ENCODE results near the gene MIGA1.

Gene MIGA1

DNA sequence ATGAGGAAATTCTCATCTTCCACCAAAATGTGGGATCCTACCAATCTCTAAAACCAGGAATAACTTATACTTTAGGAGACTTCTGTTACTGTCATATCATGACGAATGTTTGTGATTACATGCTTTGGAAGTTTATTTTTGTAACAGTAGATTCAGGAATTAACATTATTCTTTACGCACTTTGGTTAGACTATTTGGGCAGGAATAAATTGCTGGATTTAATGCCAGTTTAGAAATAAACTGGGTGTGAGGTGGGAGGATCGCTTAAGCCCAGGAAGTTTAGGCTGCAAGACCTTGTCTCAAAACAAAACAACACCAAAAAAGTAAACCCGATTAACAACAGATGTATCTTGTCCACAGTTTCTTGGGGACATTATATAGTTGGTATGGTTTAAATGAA lies 52.1 kb downstream of the MIGA1 start:
- Histone ChIP-seq H3K36me3 (ENCODE audit: insufficient read depth, low read depth, low read length) (no peaks in the 10 kb centered on the region), H3K9ac (ENCODE audit: low read depth, low read length) (no peak overlapping the region), H3K27ac (ENCODE audit: low read length) (no peak overlapping the region), H3K9me3 (ENCODE audit: insufficient read depth, low read depth, low read length) (no peaks in the 10 kb centered on the region), H3K4me1 (ENCODE audit: insufficient read depth, low read length) (no peaks in the 10 kb centered on the region), H3K4me3 (ENCODE audit: low read length) (no peak overlapping the region), H3K27me3 (ENCODE audit: insufficient read depth, low read length) (no peaks in the 10 kb centered on the region)

DNA sequence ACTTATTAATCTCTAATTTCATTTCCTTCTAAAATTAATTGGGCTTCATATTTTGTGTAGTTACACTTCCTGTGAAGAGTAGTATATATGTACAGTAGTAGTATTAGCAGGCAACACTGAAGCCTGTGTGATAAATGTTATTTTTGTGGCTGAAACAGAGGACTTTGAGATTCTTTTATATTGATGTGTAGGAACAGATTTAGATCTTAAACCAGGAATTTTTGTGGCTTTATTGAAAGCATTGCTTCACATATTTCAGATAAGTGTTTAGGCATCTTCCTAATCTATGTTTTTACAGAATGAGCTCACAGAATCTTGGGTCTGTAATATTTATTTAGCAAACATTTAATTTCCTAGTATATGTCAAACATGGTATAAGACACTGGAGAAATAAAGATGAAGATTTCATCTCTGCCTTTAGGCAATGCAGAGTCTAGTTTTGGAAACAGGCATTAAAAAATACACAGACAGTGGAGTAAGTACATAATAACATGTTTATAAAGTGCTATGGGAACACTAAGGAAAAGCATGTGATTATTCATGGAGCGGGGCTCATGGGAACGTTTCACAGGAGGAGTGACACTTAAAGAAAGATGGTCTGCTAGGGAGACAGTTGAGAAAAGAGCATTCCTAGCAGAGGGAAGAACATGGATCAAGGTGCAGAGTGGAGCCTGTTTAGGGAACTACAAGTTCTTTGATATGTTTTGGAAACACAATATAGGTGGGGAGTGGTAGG lies 52.7 kb downstream of the MIGA1 start:
- Histone ChIP-seq H3K4me3 (ENCODE audit: low read length) (no peak overlapping the region), H3K9me3 (ENCODE audit: insufficient read depth, low read depth, low read length) (no peaks in the 10 kb centered on the region), H3K27ac (ENCODE audit: low read length) (no peak overlapping the region), H3K36me3 (ENCODE audit: insufficient read depth, low read depth, low read length) (no peaks in the 10 kb centered on the region), H3K27me3 (ENCODE audit: insufficient read depth, low read length) (no peaks in the 10 kb centered on the region), H3K9ac (ENCODE audit: low read depth, low read length) (no peak overlapping the region), H3K4me1 (ENCODE audit: insufficient read depth, low read length) (no peaks in the 10 kb centered on the region)

DNA sequence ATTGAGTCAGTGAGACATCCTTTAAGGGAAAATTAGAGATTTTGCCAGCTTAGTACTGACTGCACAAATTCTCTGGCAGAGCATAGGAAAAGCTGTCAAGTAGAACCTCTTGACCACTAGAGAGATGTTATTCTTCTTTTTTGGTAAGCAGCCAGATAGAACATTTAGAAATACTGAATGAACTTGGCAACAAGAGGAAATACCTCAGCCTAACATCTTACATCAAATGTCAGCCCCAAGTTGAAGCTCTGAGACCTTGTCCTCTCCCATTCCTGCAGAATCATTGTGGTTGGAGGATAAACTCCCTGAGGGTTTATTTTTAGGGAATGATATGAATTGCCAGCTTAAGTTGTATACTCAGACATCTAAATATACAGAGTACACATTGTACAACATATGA lies 53.5 kb downstream of the MIGA1 start:
- Histone ChIP-seq H3K4me3 (ENCODE audit: low read length) (no peak overlapping the region), H3K27ac (ENCODE audit: low read length) (no peak overlapping the region)

DNA sequence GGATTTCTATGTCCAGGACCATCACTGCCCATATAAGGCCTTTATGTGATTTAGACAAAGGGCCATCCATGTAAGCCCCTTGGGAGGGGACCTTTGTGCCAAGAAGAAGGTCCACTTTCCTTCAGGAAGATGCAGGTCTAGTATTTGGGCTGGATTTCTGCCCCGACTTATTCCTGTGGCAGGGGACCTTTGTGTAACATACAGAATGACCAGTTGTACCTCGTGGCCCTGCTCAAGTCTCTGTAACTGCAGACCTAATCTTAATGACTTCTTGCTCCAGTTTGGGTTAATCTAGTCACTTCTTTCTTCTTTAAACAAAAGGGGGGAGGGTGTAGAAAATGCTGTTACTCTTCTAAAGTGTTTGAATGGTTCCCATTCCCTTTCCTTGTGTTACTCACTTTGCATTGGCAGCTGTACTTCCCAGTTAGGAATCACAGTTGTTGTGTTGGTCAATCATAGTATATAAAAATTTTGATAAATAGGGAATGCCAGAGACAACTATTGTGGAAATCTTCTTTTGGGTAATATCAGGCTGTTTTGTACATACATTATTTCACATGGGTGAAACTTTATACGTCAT lies 54.2 kb downstream of the MIGA1 start:
- Histone ChIP-seq H3K4me3 (ENCODE audit: low read length) (no peak overlapping the region), H3K36me3 (ENCODE audit: insufficient read depth, low read depth, low read length) (no peaks in the 10 kb centered on the region), H3K4me1 (ENCODE audit: insufficient read depth, low read length) (no peaks in the 10 kb centered on the region), H3K9ac (ENCODE audit: low read depth, low read length) (no peak overlapping the region), H3K9me3 (ENCODE audit: insufficient read depth, low read depth, low read length) (no peaks in the 10 kb centered on the region), H3K27me3 (ENCODE audit: insufficient read depth, low read length) (no peaks in the 10 kb centered on the region), H3K27ac (ENCODE audit: low read length) (no peak overlapping the region)

More for the DNA sequence above, 53.5 kb downstream of the MIGA1 start:
- H3K36me3 ChIP-seq (ENCODE audit: insufficient read depth, low read depth, low read length) = no peaks in the 10 kb centered on the region
- H3K9ac ChIP-seq (ENCODE audit: low read depth, low read length) = no peak overlapping the region
- no peaks in the 10 kb centered on the region for H3K27me3 ChIP-seq (ENCODE audit: insufficient read depth, low read length)
- no peaks in the 10 kb centered on the region for H3K4me1 ChIP-seq (ENCODE audit: insufficient read depth, low read length)
- H3K9me3 ChIP-seq (ENCODE audit: insufficient read depth, low read depth, low read length) = no peaks in the 10 kb centered on the region

DNA sequence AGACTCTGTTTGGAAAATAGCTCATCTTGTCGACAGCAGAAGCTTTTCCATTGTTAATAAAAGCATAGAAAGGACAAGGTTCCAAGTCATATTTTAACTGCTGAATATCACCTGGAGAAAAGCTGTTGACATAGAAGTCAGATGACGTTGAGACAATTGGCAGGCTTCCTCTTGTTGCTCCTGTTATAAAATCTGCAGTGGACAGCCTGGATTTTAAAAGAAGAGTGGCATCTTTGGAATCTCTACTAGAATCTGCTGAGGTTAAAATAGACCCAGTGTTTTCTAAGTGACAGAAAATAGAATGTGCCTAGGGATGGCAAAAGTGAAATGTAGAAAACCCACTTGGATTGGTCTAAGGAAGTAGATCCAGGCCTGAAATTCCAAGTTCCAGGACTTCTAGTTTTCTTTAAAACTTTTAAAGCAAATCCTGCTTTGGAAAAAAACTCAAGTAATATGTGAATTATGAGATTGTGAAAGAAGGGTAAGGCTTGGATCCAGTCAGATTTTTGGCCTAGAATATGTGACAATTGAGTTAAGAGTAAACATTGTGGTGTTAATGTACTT lies 55.4 kb downstream of the MIGA1 start:
- Histone ChIP-seq H3K36me3 (ENCODE audit: insufficient read depth, low read depth, low read length) (no peaks in the 10 kb centered on the region), H3K4me3 (ENCODE audit: low read length) (no peak overlapping the region), H3K27ac (ENCODE audit: low read length) (no peak overlapping the region), H3K4me1 (ENCODE audit: insufficient read depth, low read length) (no peaks in the 10 kb centered on the region), H3K9ac (ENCODE audit: low read depth, low read length) (no peak overlapping the region), H3K27me3 (ENCODE audit: insufficient read depth, low read length) (no peaks in the 10 kb centered on the region), H3K9me3 (ENCODE audit: insufficient read depth, low read depth, low read length) (no peaks in the 10 kb centered on the region)

DNA sequence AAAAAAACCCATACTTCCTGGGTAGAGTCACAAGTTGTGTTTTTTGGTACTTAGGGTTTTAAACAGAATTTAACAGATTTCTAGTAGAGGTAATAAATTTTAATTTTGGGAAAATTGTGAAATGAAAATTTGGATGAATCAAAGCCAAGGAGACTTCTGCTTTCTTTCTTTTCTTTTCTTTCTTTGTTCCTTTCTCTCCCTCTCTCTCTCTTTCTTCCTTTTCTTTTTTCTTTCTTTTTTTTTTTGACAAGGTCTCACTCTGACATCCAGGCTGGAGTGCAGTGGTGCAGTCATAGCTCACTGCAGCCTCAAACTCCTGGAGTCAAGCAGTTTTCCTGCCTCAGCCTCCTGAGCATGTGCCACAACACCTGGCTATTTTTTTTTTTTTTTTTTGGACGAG lies 62.1 kb downstream of the MIGA1 start:
- Histone ChIP-seq H3K27me3 (ENCODE audit: insufficient read depth, low read length) (no peaks in the 10 kb centered on the region), H3K9me3 (ENCODE audit: insufficient read depth, low read depth, low read length) (no peaks in the 10 kb centered on the region), H3K4me3 (ENCODE audit: low read length) (no peak overlapping the region), H3K4me1 (ENCODE audit: insufficient read depth, low read length) (no peaks in the 10 kb centered on the region), H3K36me3 (ENCODE audit: insufficient read depth, low read depth, low read length) (peaks cover 3% of the 10 kb centered on the region; the same call in 1 of the 2 replicates), H3K9ac (ENCODE audit: low read depth, low read length) (no peak overlapping the region), H3K27ac (ENCODE audit: low read length) (no peak overlapping the region)

GRCh38 chr1:77845951-77846350 lies 66.5 kb downstream of the MIGA1 start:
- H3K27me3 ChIP-seq (ENCODE audit: insufficient read depth, low read length) = no peaks in the 10 kb centered on the region
- H3K27ac ChIP-seq (ENCODE audit: low read length) = no peak overlapping the region
- no peak overlapping the region for H3K4me3 ChIP-seq (ENCODE audit: low read length)
- no peaks in the 10 kb centered on the region for H3K4me1 ChIP-seq (ENCODE audit: insufficient read depth, low read length)
- H3K9ac ChIP-seq (ENCODE audit: low read depth, low read length) = no peak overlapping the region
- H3K9me3 ChIP-seq (ENCODE audit: insufficient read depth, low read depth, low read length) = no peaks in the 10 kb centered on the region
- peaks cover 3% of the 10 kb centered on the region; the same call in 1 of the 2 replicates for H3K36me3 ChIP-seq (ENCODE audit: insufficient read depth, low read depth, low read length)

- no peaks in the 10 kb centered on the region for H3K27me3 ChIP-seq (ENCODE audit: insufficient read depth, low read length)
- H3K27ac ChIP-seq (ENCODE audit: low read length) = no peak overlapping the region
- H3K4me1 ChIP-seq (ENCODE audit: insufficient read depth, low read length) = no peaks in the 10 kb centered on the region
- H3K9me3 ChIP-seq (ENCODE audit: insufficient read depth, low read depth, low read length) = no peaks in the 10 kb centered on the region
- H3K9ac ChIP-seq (ENCODE audit: low read depth, low read length) = no peak overlapping the region
- H3K4me3 ChIP-seq (ENCODE audit: low read length) = no peak overlapping the region
- peaks cover 3% of the 10 kb centered on the region; the same call in 1 of the 2 replicates for H3K36me3 ChIP-seq (ENCODE audit: insufficient read depth, low read depth, low read length)
These were observed 67.5 kb downstream of the MIGA1 start for GRCh38 chr1:77846966-77847365.

DNA sequence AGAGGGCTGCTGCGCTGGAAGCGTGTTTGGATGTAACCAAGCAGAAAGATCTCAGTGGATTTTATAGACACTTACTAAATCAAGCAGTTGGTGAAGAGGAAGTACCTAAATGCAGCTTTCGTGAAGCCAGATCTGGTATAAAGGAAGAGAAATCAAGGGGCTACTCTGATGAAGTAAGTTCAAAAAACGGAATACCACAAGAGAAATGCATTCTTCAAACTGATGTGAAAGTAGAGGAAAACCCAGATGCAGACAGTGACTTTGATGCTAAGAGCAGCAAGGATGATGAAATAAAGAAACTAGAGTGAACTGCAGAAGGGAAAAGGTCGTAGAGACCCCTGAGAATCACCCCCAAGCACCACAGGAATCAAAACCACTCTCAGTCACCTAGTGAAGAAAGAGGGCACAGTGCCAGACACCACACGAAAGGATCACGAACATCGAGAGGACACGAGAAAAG lies 68.2 kb downstream of the MIGA1 start:
- no peak overlapping the region for H3K9ac ChIP-seq (ENCODE audit: low read depth, low read length)
- no peaks in the 10 kb centered on the region for H3K27me3 ChIP-seq (ENCODE audit: insufficient read depth, low read length)
- no peak overlapping the region for H3K27ac ChIP-seq (ENCODE audit: low read length)
- H3K4me1 ChIP-seq (ENCODE audit: insufficient read depth, low read length) = no peaks in the 10 kb centered on the region
- no peaks in the 10 kb centered on the region for H3K9me3 ChIP-seq (ENCODE audit: insufficient read depth, low read depth, low read length)
- H3K36me3 ChIP-seq (ENCODE audit: insufficient read depth, low read depth, low read length) = peaks cover 3% of the 10 kb centered on the region; the same call in 1 of the 2 replicates
- no peak overlapping the region for H3K4me3 ChIP-seq (ENCODE audit: low read length)

DNA sequence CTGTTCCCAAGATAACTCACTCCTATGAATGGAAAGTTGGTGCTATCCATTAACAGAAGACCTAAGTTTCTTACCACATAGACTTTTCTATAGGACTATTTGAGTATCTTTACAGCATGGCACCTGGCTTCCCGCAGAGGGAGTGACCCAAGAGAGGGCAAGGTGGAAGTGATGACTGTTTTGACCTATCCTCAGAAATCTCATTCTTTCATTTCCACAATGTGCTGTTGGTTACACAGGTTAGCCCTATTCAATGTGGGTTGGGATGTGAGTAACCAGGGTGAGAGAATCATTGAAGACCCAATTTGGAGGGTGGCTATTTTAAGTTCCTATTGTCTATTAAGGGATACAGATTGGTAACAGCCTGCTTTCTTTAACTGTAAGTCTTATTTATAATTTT lies 70.6 kb downstream of the MIGA1 start:
- Histone ChIP-seq H3K4me3 (ENCODE audit: low read length) (no peak overlapping the region), H3K9me3 (ENCODE audit: insufficient read depth, low read depth, low read length) (no peaks in the 10 kb centered on the region; the same call in 1 of the 2 replicates), H3K36me3 (ENCODE audit: insufficient read depth, low read depth, low read length) (no peaks in the 10 kb centered on the region; the same call in 1 of the 2 replicates), H3K27ac (ENCODE audit: low read length) (no peak overlapping the region), H3K27me3 (ENCODE audit: insufficient read depth, low read length) (no peaks in the 10 kb centered on the region), H3K4me1 (ENCODE audit: insufficient read depth, low read length) (no peaks in the 10 kb centered on the region), H3K9ac (ENCODE audit: low read depth, low read length) (no peak overlapping the region)

- Histone ChIP-seq H3K36me3 (ENCODE audit: insufficient read depth, low read depth, low read length) (no peaks in the 10 kb centered on the region), H3K4me1 (ENCODE audit: insufficient read depth, low read length) (no peaks in the 10 kb centered on the region), H3K27me3 (ENCODE audit: insufficient read depth, low read length) (no peaks in the 10 kb centered on the region), H3K9me3 (ENCODE audit: insufficient read depth, low read depth, low read length) (no peaks in the 10 kb centered on the region; the same call in 1 of the 2 replicates), H3K9ac (ENCODE audit: low read depth, low read length) (no peak overlapping the region), H3K4me3 (ENCODE audit: low read length) (no peak overlapping the region), H3K27ac (ENCODE audit: low read length) (no peak overlapping the region)
These were observed 78.1 kb downstream of the MIGA1 start for GRCh38 chr1:77857552-77857951.

- H3K9ac ChIP-seq (ENCODE audit: low read depth, low read length) = no peak overlapping the region
- H3K36me3 ChIP-seq (ENCODE audit: insufficient read depth, low read depth, low read length) = no peaks in the 10 kb centered on the region
- H3K9me3 ChIP-seq (ENCODE audit: insufficient read depth, low read depth, low read length) = no peaks in the 10 kb centered on the region; the same call in 1 of the 2 replicates
- H3K4me1 ChIP-seq (ENCODE audit: insufficient read depth, low read length) = no peaks in the 10 kb centered on the region
- no peak overlapping the region for H3K27ac ChIP-seq (ENCODE audit: low read length)
- no peak overlapping the region for H3K4me3 ChIP-seq (ENCODE audit: low read length)
- no peaks in the 10 kb centered on the region for H3K27me3 ChIP-seq (ENCODE audit: insufficient read depth, low read length)
These were observed 79.3 kb downstream of the MIGA1 start for GRCh38 chr1:77858725-77859124.
